Erythroblast (primary cell): ENCODE results near the gene ARHGEF7.

ENCODE experiments used
- GATA1 ChIP-seq: IDR thresholded peaks from 2 replicates; pipeline ENCODE4 v1.6.1; 2011; ENCODE audit warnings: low read depth, mild to moderate bottlenecking, control low read depth, low read length, moderate library complexity
- POLR2A ChIP-seq: IDR thresholded peaks from 2 replicates; pipeline ENCODE4 v1.6.1; 2011; ENCODE audit warnings: mild to moderate bottlenecking, low read length

DNA sequence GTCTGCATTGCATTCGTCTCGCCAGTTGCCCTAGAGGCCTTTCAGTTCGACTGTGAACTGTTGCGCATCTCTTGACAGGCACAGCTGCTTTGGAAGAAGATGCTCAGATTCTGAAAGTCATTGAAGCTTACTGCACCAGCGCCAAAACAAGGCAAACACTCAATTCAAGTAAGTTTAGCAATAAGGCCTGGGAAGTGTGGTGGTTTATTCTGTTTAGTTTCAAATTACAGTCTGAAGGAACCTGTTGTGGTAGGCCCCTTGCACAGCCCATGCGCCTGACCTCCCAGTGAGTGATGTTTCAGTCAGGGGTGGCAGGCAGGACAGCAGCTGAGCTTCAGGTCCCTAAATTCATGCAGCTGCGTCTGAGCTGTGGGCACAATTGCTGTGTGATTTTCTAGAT is 173.2 kb downstream of the ARHGEF7 start:
- TF ChIP-seq POLR2A (no peak), GATA1 (no peak)
